HG03135 (cell line): ENCODE data around the gene MRC1.

Experiments used
- ATAC-seq: cut with Tn5 transposase; IDR thresholded peaks from one replicate; pipeline ENCODE4 v1.9.1; 2021; ENCODE audit warnings: mild to moderate bottlenecking, moderate library complexity; ENCODE audit not compliant: unreplicated experiment

The MRC1 gene

DNA sequence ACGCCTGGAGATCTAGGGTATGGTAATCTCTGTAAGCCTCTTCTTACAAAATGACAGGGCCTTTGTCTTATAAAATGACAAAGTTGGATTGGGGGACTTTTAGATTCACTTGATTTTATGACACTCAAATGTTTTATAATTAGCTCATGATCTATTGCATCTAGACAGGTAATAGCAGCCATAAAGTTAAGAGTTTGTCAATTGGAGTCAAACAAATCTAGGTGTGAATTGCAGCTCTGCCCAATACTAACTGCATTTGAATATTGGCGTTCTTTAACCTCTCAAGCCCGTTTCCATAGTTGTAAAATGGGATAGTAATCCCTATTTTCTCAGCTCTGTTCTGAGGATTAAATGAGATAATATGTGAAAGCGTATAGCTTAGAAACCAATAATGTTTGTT lies 14.1 kb upstream of the MRC1 start:
- ATAC-seq = no peak

GRCh38 chr10:17795813-17796594 lies 13.1 kb upstream of the MRC1 start:
- ATAC-seq = no peak

- ATAC-seq = no peak
Measured at GRCh38 chr10:17801507-17801906, 7.6 kb upstream of the MRC1 start.

DNA sequence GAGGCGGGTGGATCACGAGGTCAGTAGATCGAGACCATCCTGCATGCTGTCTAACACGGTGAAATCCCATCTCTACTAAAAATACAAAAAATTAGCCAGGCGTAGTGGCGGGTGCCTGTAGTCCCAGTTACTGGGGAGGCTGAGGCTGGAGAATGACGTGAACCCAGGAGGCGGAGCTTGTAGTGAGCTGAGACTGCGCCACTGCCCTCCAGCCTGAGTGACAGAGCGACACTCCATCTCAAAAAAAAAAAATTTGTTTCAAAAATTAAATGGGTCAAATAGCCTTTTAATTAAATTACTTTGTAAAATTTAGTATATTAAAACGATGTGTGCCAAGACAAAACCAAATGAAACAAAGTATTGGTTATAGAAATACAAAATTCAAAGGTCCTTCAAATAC lies 6.8 kb upstream of the MRC1 start:
- ATAC-seq = no peak

DNA sequence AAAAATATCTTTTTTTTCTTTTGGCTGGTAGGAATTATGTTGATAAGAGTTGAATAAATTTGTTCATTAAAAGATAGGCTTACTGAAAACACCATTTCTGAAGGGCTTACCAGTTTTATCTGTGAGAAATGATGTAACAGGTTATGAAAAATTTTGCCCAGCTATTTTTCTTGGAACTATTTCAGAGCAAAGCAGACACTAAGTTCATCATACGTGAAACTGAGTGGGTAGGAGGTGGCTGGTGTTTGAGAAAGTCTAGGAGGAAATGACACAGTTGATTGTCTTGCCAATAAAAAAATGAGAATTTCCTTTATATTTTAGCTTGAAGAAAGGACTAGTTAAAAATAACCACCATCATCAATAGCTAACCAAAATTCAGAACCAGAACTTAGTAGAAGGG lies 6.2 kb upstream of the MRC1 start:
- ATAC-seq = no peak

DNA sequence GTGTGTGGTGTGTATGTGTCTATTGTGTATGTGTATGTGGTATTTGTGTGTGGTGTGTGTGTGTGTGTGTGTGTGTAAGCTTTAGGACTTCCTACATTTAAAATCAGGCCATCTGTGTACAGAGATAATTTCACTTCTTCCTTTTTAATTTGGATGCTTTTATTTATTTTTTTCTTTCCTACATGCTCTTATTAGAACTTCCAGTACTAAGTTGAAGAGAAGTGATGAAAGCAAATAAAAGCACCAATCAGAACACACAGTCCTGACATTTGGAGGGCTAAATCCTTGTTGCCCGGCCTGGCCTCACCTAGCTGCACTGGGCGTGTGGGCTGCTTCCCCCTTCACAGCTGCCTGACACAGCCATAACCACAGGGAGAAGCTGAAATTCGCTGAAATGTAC lies 3.8 kb upstream of the MRC1 start:
- no peak for ATAC-seq

DNA sequence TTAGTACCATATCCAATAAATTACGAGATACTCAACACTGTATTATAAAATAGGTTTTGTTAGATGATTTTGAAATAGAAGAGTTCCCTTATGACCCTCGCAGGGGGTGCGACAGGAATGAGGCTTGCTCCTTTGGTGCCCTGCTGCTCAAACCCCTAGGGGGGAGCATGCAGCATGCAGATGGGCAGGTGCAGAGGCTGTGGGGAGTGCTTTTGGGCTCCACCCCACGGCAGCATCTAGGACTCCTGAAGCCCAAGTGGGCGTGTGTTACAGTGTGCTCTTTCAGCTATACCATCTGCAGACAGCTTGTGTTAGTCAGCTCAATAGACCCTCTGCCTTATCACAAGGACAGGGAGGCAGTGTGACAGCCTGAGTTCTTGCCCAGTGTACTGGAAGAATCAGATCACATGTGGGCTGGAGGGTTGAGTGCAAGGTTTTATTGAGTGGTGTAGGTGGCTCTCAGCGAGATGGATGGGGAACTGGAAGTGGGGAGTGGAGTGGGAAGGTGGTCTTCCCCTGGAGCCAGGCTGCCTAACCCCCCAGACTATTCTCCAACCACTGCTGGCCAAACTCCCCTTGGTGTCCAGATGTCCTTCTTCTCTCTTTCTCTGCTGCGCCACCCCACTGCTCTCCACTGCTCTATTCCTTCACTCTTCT lies 3.1 kb upstream of the MRC1 start:
- no peak for ATAC-seq

DNA sequence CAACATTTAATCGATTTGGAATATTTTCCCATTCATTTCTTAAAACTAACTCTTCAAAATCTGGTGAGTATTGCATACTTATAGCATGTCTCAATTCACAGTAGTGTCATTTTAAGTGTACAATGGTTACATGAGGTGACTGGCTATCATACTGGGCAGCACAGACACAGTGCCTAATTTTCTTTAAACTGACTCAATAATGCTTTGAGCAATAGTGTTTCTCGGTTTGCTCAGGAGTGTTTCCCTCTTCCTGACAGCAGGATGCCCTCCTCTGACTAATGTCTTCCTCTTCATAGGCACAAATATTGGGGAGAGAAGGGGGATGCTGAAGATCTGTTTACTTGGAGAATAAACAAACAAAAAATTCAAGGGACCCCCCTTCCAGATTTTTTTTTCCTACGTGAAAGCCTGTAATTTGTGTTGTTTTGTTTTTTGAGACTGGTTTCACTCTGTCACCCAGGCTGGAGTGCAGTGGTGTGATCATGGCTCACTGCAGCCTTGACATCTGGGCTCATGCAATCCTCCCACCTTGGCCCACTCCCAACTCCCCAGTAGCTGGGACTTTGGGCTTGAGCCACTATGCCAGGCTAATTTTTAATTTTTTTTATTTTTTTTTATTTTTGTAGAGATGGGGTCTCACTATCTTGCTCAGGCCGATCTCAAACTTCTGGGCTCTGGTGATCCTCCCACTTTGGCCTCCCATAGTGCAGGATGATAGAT lies 2.2 kb downstream of the MRC1 start:
- ATAC-seq = no peak

DNA sequence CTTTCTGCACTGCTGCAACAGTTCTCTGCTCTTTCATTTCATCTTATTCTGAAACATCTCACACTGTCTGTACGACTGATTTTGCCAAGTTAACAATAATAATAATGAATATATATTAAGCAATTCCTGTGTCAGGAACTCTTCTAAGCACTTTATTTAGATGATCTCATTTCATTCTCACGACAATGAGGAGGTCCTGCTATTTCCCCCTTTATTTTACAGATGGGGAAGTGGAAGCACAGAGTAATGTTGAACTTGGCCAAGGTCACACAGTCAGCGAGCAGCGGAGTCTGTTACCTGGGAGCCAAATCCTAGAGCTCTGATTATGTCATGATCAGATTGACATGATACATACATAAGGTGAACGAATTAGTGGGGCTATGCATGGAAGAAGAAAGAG lies 5.8 kb downstream of the MRC1 start:
- ATAC-seq = no peak

- no peak for ATAC-seq
Measured at GRCh38 chr10:17816199-17816598, 7.1 kb downstream of the MRC1 start.

DNA sequence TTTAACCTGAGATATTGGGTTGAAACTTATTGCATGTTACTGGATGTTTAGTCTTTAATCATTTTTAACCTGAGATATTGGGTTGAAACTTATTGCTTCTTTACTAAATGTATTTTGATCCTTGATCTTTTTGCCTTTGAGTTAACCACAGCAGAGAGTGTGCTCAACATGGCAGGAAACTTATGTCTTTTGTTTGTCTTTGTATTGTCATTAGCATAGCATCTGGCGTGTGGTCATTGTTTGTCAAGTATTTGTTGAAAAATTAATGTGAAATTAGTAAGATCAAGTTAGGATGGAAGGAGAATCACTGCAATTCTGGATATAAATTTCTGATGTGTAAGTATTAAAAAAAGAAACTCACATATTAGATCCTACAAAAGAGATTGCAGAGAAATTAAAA lies 8.2 kb downstream of the MRC1 start:
- ATAC-seq = no peak

- no peak for ATAC-seq
Measured at GRCh38 chr10:17817790-17818189, 8.6 kb downstream of the MRC1 start.

DNA sequence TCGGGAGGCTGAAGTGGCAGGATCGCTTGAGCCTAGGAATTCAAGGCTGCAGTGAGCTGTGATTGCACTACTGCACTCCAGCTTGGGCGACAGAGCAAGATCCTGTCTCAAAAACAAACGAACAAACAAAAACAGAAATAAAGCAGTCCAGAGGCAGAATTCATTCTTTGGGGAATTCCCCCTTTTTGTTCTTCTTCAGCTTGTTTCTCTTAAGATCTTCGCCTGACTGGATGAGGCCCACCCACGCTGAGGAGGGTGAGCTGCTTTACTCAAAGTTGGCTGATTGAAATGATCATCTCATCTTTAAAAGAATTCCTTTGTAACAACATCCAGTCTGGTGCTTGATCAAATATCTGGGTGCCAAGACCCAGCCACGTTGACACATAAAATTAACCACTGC lies 10.7 kb downstream of the MRC1 start:
- ATAC-seq = no peak

DNA sequence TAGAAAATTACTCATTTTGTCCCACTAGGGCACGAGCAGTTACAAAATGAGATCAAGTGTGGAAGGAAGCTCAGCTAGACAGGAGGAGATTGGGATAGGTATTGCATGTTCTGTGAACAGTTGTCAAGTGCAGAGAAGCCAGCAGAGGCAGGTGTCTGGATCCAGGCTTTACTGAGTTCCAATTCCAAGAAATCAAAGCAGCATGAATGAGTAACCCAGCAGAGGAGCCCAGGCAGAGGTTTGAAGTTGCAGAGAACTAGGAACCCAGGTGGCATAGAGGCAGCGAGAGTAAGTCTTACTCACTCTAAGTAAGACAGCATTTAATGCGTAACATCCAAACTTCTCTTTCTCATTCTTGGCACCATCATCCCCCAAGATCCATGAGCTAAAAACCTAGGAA lies 11.8 kb downstream of the MRC1 start:
- ATAC-seq = no peak

DNA sequence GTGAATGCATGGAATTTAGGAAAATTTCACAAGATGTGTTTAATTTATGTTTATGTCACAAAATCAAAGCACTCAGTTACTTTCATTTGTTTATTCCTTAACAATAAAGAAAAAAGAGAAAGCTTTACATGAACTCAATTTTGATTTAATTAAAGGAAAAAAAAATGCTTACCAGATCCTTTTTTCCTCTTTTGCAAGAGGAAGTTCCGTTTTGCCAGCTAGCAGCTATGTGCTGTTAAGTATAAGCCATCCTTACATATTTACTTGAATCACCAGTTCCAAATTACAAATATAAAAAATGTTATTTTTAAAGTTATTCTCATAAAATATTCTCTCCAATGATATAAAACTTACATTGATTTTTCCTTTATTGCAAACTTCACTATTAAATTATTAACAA lies 12.7 kb downstream of the MRC1 start:
- ATAC-seq = no peak

DNA sequence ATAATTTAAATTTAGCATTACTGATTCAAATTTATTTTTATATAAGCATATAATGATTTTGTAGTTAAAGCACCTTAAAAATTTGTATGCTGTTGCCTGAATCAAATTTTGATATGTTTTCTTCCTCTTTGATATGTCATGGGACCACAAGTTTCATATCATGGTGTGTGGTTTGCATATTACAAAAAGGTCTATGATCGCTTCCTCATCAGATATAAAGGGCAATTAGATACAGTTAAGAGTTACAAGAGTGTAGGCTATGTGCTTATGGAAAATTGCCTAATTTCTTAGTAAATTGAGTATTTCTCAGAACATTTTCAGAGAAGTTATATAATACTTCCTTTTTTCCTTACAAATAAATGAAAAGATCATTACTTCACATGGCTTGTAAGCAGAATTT lies 22.2 kb downstream of the MRC1 start:
- no peak for ATAC-seq

GRCh38 chr10:17831896-17832295 lies 22.7 kb downstream of the MRC1 start:
- ATAC-seq = no peak

DNA sequence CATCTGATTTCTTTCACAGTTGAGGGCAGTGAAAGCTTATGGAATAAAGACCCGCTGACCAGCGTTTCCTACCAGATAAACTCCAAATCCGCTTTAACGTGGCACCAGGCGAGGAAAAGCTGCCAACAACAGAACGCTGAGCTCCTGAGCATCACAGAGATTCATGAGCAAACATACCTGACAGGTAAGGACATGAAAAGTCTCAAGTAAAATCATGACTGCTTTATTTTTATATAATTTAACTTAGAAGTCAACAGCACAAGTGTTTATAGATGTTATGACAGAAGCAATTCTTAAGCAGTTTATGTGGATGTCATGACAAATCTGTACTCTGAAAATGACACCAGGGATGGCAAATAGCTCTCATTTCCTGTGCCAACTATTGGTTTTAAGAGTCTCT lies 24.5 kb downstream of the MRC1 start:
- no peak for ATAC-seq

- no peak for ATAC-seq
Measured at GRCh38 chr10:17835688-17836087, 26.5 kb downstream of the MRC1 start.

GRCh38 chr10:17836942-17837341 lies 27.8 kb downstream of the MRC1 start:
- no peak for ATAC-seq

GRCh38 chr10:17838080-17838648 lies 29.0 kb downstream of the MRC1 start:
- ATAC-seq = no peak

DNA sequence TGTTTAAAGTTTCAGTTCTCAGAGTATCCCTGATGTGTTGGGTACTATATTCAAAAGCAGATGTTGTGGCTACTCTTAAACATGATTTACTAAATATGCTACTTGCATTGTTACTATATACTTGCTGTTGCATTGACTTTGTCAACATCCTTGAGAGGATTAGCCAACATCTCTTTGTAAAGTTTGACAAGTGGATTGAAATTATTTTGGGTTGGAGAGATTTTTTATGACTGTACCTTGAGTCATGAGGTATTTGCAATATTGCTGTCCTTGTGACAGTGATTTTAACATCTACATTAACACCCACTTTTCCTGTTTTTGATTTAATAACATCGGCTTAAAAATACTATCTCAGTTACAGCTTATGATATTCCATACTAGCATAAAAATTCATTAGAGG lies 31.9 kb downstream of the MRC1 start:
- ATAC-seq = no peak
